Measurements from ENCODE around the gene MYADM. TPM values are rescaled to one million over a fixed set of nuclear protein-coding genes. Genes with fewer than 3 reads are reported as not detected.

Gene MYADM
- total and polyA plus RNA-seq, 2 donors (not counting 1 experiment from before 2014, with no cell fraction given) = 18.5 to 172 TPM

DNA sequence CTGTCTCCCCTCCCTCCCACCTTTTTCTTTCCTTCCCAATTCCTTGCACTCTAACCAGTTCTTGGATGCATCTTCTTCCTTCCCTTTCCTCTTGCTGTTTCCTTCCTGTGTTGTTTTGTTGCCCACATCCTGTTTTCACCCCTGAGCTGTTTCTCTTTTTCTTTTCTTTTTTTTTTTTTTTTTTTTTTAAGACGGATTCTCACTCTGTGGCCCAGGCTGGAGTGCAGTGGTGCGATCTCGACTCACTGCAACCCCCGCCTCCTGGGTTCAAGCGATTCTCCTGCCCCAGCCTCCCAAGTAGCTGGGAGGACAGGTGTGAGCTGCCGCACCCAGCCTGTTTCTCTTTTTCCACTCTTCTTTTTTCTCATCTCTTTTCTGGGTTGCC, 6.9 kb downstream of the MYADM start:
- Mint-ChIP-seq H3K27me3 (peaks cover 9% of the 10 kb centered on the region), H3K9me3 (ENCODE audit: insufficient read depth) (no peaks in the 10 kb centered on the region), H3K4me3 (peak overlapping the region; percentile 23), H3K27ac (peak overlapping the region; percentile 61), H3K4me1 (peaks cover 53% of the 10 kb centered on the region)
- DNase-seq (no peak), ATAC-seq (ENCODE audit: low read depth) (no peak)
- intact Hi-C loops (cut with micrococcal nuclease) = no loop called here
- Histone ChIP-seq H3K4me3 (ENCODE audit: control extremely low read depth in 1 of 5, extremely low read depth in 1 of 5, insufficient read depth in 1 of 5, low read depth in 2 of 5, low read length in 4 of 5) (no peak overlapping the region), H2AFZ (ENCODE audit: insufficient read depth, low read depth, low read length, poor library complexity, severe bottlenecking) (no peak overlapping the region), H3K36me3 (replicated peaks in 1 of 2; ENCODE audit: control extremely low read depth in 1 of 2, control insufficient read depth in 1 of 2, extremely low read depth in 1 of 2, insufficient read depth in 2 of 2, low read length in 1 of 2) (peaks cover 5 to 29% of the 10 kb centered on the region in 2 experiments), H3K79me2 (ENCODE audit: control insufficient read depth, insufficient read depth, low read length) (peaks cover 48% of the 10 kb centered on the region), H4K20me1 (ENCODE audit: control insufficient read depth, insufficient read depth, low read length, poor library complexity, severe bottlenecking) (peaks cover 69% of the 10 kb centered on the region), H3K27ac (ENCODE audit: low read length in 2 of 2) (no peak overlapping the region), H3K27me3 (replicated peaks in 1 of 4; ENCODE audit: control extremely low read depth in 1 of 4, control insufficient read depth in 3 of 4, insufficient read depth in 4 of 4, low read length in 3 of 4) (peaks cover 0 to 10% (median 6%) of the 10 kb centered on the region in 4 experiments), H3K4me1 (ENCODE audit: control insufficient read depth in 2 of 2, insufficient read depth in 2 of 2, low read length in 2 of 2) (peaks cover 49 to 67% of the 10 kb centered on the region in 2 donors), H3K9me3 (ENCODE audit: control extremely low read depth in 1 of 3, control insufficient read depth in 2 of 3, insufficient read depth in 1 of 3, low read length in 2 of 3) (peaks cover 0 to 19% (median 0%) of the 10 kb centered on the region in 3 donors), H3K9ac (ENCODE audit: low read length) (no peak overlapping the region), H3K4me2 (replicated peaks; ENCODE audit: low read depth, low read length, poor library complexity, severe bottlenecking) (peak overlapping the region; percentile 50)
- no peak for TF ChIP-seq EZH2 (IDR thresholded peaks at IDR 0.05; ENCODE audit: borderline replicate concordance, insufficient read depth, low read depth, low read length, poor library complexity, severe bottlenecking)
- TF ChIP-seq, protein P1, sequence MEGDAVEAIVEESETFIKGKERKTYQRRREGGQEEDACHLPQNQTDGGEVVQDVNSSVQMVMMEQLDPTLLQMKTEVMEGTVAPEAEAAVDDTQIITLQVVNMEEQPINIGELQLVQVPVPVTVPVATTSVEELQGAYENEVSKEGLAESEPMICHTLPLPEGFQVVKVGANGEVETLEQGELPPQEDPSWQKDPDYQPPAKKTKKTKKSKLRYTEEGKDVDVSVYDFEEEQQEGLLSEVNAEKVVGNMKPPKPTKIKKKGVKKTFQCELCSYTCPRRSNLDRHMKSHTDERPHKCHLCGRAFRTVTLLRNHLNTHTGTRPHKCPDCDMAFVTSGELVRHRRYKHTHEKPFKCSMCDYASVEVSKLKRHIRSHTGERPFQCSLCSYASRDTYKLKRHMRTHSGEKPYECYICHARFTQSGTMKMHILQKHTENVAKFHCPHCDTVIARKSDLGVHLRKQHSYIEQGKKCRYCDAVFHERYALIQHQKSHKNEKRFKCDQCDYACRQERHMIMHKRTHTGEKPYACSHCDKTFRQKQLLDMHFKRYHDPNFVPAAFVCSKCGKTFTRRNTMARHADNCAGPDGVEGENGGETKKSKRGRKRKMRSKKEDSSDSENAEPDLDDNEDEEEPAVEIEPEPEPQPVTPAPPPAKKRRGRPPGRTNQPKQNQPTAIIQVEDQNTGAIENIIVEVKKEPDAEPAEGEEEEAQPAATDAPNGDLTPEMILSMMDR (IDR thresholded peaks at IDR 0.05) = no peak
- CTCF ChIA-PET = no interaction called here
- WGBS (ENCODE audit: insufficient coverage) = no CpG with 5 or more reads among the region's 6 CpGs
- POLR2A ChIA-PET = no interaction called here

DNA sequence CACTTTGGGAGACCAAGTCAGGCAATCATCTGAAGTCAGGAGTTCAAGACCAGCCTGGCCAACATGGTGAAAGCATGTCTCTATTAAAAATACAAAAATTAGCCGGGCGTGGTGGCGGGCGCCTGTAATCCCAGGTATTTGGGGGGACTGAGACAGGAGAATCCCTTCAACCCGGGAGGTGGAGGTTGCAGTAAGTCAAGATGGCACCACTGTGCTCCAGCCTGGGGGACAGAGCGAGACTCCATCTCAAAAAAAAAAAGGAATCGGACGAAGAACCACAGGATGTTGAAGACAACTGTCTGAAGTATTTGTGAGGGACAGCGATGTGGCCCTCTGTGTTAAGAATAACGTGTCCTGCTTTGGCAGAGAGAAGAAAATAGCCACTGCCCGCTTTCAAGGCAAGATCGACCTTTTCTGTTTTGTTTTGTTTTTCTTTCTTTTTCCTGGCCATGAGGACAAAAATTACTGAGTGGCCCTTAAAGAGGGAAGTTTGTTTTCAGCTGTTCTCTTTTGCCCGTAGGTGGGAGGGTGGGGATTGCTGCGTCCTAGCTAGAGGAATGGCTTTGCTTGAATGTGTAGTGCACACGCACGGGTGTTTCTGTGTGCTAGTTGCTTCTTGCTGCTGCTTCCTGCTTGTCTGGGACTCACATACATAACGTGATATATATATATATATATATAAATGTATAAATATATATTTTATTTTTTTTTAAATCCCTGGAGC, 8.1 kb downstream of the MYADM start:
- Mint-ChIP-seq H3K4me3 (no peak overlapping the region), H3K9me3 (ENCODE audit: insufficient read depth) (no peaks in the 10 kb centered on the region), H3K27me3 (peaks cover 9% of the 10 kb centered on the region), H3K27ac (no peak overlapping the region), H3K4me1 (peaks cover 47% of the 10 kb centered on the region)
- Histone ChIP-seq H3K36me3 (replicated peaks in 1 of 2; ENCODE audit: control extremely low read depth in 1 of 2, control insufficient read depth in 1 of 2, extremely low read depth in 1 of 2, insufficient read depth in 2 of 2, low read length in 1 of 2) (peaks cover 5 to 29% of the 10 kb centered on the region in 2 experiments), H3K79me2 (ENCODE audit: control insufficient read depth, insufficient read depth, low read length) (peaks cover 45% of the 10 kb centered on the region), H3K27me3 (replicated peaks in 1 of 4; ENCODE audit: control extremely low read depth in 1 of 4, control insufficient read depth in 3 of 4, insufficient read depth in 4 of 4, low read length in 3 of 4) (peaks cover 0 to 21% (median 17%) of the 10 kb centered on the region in 4 experiments), H3K27ac (ENCODE audit: low read length in 2 of 2) (no peak overlapping the region), H3K9me3 (ENCODE audit: control extremely low read depth in 1 of 3, control insufficient read depth in 2 of 3, insufficient read depth in 1 of 3, low read length in 2 of 3) (peaks cover 0 to 20% (median 0%) of the 10 kb centered on the region in 3 donors), H3K4me2 (replicated peaks; ENCODE audit: low read depth, low read length, poor library complexity, severe bottlenecking) (no peak overlapping the region), H3K4me1 (ENCODE audit: control insufficient read depth in 2 of 2, insufficient read depth in 2 of 2, low read length in 2 of 2) (peaks cover 55 to 61% of the 10 kb centered on the region in 2 donors), H3K4me3 (ENCODE audit: control extremely low read depth in 1 of 5, extremely low read depth in 1 of 5, insufficient read depth in 1 of 5, low read depth in 2 of 5, low read length in 4 of 5) (no peak overlapping the region), H4K20me1 (ENCODE audit: control insufficient read depth, insufficient read depth, low read length, poor library complexity, severe bottlenecking) (peaks cover 62% of the 10 kb centered on the region), H3K9ac (ENCODE audit: low read length) (no peak overlapping the region), H2AFZ (ENCODE audit: insufficient read depth, low read depth, low read length, poor library complexity, severe bottlenecking) (no peak overlapping the region)
- ATAC-seq (ENCODE audit: low read depth) (no peak), DNase-seq (no peak)
- 90% methylated on average over 9 of the region's 17 CpGs for WGBS (ENCODE audit: insufficient coverage)
- intact Hi-C loops (cut with micrococcal nuclease) = no loop called here
- POLR2A ChIA-PET = interaction anchor here (0.6 kb wide), 1 partner anchor 321 kb away, joined by 11 read pairs; no protein-coding TSS in a partner anchor
- no peak for TF ChIP-seq EZH2 (IDR thresholded peaks at IDR 0.05; ENCODE audit: borderline replicate concordance, insufficient read depth, low read depth, low read length, poor library complexity, severe bottlenecking)
- TF ChIP-seq, protein P1 (IDR thresholded peaks at IDR 0.05) = no peak
- CTCF ChIA-PET = interaction anchor here (0.6 kb wide), 1 partner anchor 1639 kb away, joined by 3 read pairs; no protein-coding TSS in a partner anchor

All from B cell (primary cell).